ENCODE measurements around the gene SPATA2L. TPM values are rescaled to one million over a fixed set of nuclear protein-coding genes. Genes with fewer than 3 reads are reported as not detected.

SPATA2L gene
- total and polyA plus RNA-seq, 2 of the 13 experiments (the other 11 are each of a cell fraction or from before 2014, with no cell fraction given), result 9.1 to 20.7 TPM

- TF ChIP-seq ZSCAN12 (CRISPR knock-in tag; IDR thresholded peaks at IDR 0.05) (peak; percentile 32), AGO2 (optimal IDR thresholded peaks at IDR 0.05; ENCODE audit: low read depth, low read length) (peak; percentile 97), ZNF317 (CRISPR knock-in tag; IDR thresholded peaks at IDR 0.05) (no peak), TRAFD1 (CRISPR knock-in tag; IDR thresholded peaks at IDR 0.05; ENCODE audit: borderline replicate concordance) (no peak), BCL6 (CRISPR knock-in tag; IDR thresholded peaks at IDR 0.05) (0 out of 2 replicates have a peak, but pooled peaks have one; percentile 16), ZNF543 (CRISPR knock-in tag; IDR thresholded peaks at IDR 0.05) (peak; percentile 90), PAF1 (CRISPR knock-in tag; IDR thresholded peaks at IDR 0.05) (no peak), CSRNP1 (CRISPR knock-in tag; IDR thresholded peaks at IDR 0.05) (no peak; the same call in 1 of the 2 replicates), ZNF362 (CRISPR knock-in tag; IDR thresholded peaks at IDR 0.05; ENCODE audit: borderline replicate concordance) (peak; percentile 57; the same call in 1 of the 2 replicates), ATF5 (CRISPR knock-in tag; IDR thresholded peaks at IDR 0.05; ENCODE audit: low read depth) (peak; percentile 93; the same call in 1 of the 2 replicates), RORA (CRISPR knock-in tag; IDR thresholded peaks at IDR 0.05) (no peak), ZBTB3 (CRISPR knock-in tag; IDR thresholded peaks at IDR 0.05; ENCODE audit: borderline replicate concordance, low read depth) (no peak), SNAI1 (CRISPR knock-in tag; IDR thresholded peaks at IDR 0.05; ENCODE audit: borderline replicate concordance) (no peak), ZNF34 (CRISPR knock-in tag; IDR thresholded peaks at IDR 0.05; ENCODE audit: borderline replicate concordance) (peak; percentile 99)
Observed at GRCh38 chr16:89720813-89721545, 19.5 kb upstream of the SPATA2L start, which contains the start of the genes VPS9D1 and ZNF276 (continued).
